HFFc6 (cell line): ENCODE results near the gene ARHGAP26. TPM values are rescaled to one million over a fixed set of nuclear protein-coding genes. Genes with fewer than 3 reads are reported as not detected.

Experiments
- DNase-seq: peaks from one replicate; pipeline ENCODE4 v3.0.0-alpha.2; 2018
- H3K27ac Mint-ChIP-seq: 2 replicates; pipeline ENCODE4 v1.8.0; 2020; ENCODE audit warnings: mild to moderate bottlenecking, mixed read lengths
- H3K27me3 Mint-ChIP-seq: 2 replicates; pipeline ENCODE4 v1.8.0; 2021; ENCODE audit warnings: mild to moderate bottlenecking, moderate library complexity, mixed read lengths; ENCODE audit not compliant: insufficient read depth
- H3K36me3 Mint-ChIP-seq: 2 replicates; pipeline ENCODE4 v1.8.0; 2021; ENCODE audit warnings: low read depth, mixed read lengths
- H3K4me1 Mint-ChIP-seq: 2 replicates; pipeline ENCODE4 v1.8.0; 2020; ENCODE audit warnings: low read depth, mixed read lengths
- H3K4me3 Mint-ChIP-seq: 2 replicates; pipeline ENCODE4 v1.8.0; 2020; ENCODE audit warnings: mild to moderate bottlenecking, moderate library complexity, mixed read lengths
- H3K9me3 Mint-ChIP-seq: 2 replicates; pipeline ENCODE4 v1.8.0; 2020; ENCODE audit warnings: mild to moderate bottlenecking, mixed read lengths
- CTCF ChIP-seq: fragments of 200-600 bp; sonication (generic); IDR thresholded peaks from 2 replicates; pipeline ENCODE4 v1.5.0; 2021; ENCODE audit warnings: antibody characterized with exemption, mild to moderate bottlenecking
- total RNA-seq, 6 experiments: library from RNA; stranded (reverse); fragmentation: NEBNext Ultra II Directional; extraction: Animal tissue kit (Norgen Biotek cat#: 25700); gene quantifications; 2 replicates in 1 of 6; 3 replicates in 5 of 6; pipeline ENCODE4 v1.2.3, GENCODE V29; 2021

ARHGAP26 gene
- total RNA-seq, 6 experiments from 2014 or later, result 2.3 to 3.6 (median 3.1) TPM

GRCh38 chr5:143041461-143041860, 271.3 kb downstream of the ARHGAP26 start:
- Mint-ChIP-seq H3K36me3 (peaks cover 2% of the 10 kb centered on the region; the same call in 1 of the 2 replicates), H3K9me3 (peaks cover under 1% of the 10 kb centered on the region; the same call in 1 of the 2 replicates), H3K27ac (no peak overlapping the region), H3K4me3 (no peak overlapping the region), H3K4me1 (peaks cover 14% of the 10 kb centered on the region), H3K27me3 (0 out of 2 replicates have a peak, but pooled peaks cover 1% of the 10 kb centered on the region)
- TF ChIP-seq CTCF, result no peak
- no peak for DNase-seq

GRCh38 chr5:143041972-143042770, 272.0 kb downstream of the ARHGAP26 start:
- Mint-ChIP-seq H3K27me3 (no peaks in the 10 kb centered on the region), H3K27ac (no peak overlapping the region), H3K36me3 (no peaks in the 10 kb centered on the region), H3K9me3 (no peaks in the 10 kb centered on the region), H3K4me3 (no peak overlapping the region), H3K4me1 (peaks cover 19% of the 10 kb centered on the region)
- no peak for DNase-seq
- TF ChIP-seq CTCF, result no peak

DNA sequence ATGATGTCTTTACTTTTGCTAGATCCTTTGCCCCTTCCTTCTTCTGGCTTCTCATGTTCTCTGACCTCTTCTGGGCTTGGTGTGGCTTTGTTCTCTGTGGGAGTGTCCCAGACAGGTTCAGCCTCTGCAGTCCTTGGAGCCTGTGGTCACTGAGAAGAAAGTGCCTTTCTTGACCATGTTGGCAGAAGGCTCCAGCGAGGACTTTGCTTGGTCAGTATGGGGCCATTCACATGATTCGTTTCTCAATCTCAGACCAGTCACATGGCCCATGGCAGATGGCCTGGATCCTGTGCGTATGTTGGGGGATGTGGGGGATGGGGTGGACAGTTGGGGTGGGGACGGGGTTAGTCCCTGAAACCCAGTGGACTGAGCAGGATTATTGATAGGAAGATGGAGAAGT, 274.1 kb downstream of the ARHGAP26 start:
- Mint-ChIP-seq H3K9me3 (no peaks in the 10 kb centered on the region), H3K27ac (no peak overlapping the region)

GRCh38 chr5:143045062-143045461, 274.9 kb downstream of the ARHGAP26 start:
- Mint-ChIP-seq H3K36me3 (no peaks in the 10 kb centered on the region), H3K27ac (no peak overlapping the region), H3K27me3 (no peaks in the 10 kb centered on the region), H3K4me3 (no peak overlapping the region), H3K9me3 (no peaks in the 10 kb centered on the region), H3K4me1 (peaks cover 20% of the 10 kb centered on the region)
- TF ChIP-seq CTCF, result no peak
- no peak for DNase-seq

More for the DNA sequence above, 274.1 kb downstream of the ARHGAP26 start:
- TF ChIP-seq CTCF, result no peak
- Mint-ChIP-seq H3K27me3 (no peaks in the 10 kb centered on the region), H3K36me3 (no peaks in the 10 kb centered on the region), H3K4me1 (peaks cover 20% of the 10 kb centered on the region), H3K4me3 (no peak overlapping the region)
- DNase-seq, result no peak

DNA sequence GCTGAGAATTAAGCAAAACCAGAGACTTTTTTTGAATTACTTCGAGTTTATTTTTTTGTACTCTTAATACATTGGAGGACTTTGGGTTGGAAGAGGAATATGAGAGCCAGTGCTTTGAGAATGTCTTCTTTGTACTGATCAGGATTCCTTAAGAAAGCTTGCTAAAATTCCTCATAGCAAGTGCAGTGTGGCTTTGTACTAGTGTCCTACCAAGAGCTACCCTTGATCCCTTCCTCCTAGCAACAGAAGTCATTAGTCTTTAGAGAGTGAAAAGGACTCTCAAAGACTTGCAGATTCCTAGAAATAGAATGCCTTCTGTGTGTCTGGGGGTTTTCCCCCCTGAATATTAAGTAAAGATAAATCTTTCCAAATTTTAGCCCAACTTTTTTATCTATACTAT, 276.1 kb downstream of the ARHGAP26 start:
- Mint-ChIP-seq H3K4me3 (no peak overlapping the region), H3K4me1 (peaks cover 29% of the 10 kb centered on the region)

More for the DNA sequence above, 276.1 kb downstream of the ARHGAP26 start:
- no peak for TF ChIP-seq CTCF
- Mint-ChIP-seq H3K36me3 (no peaks in the 10 kb centered on the region), H3K27me3 (no peaks in the 10 kb centered on the region), H3K9me3 (no peaks in the 10 kb centered on the region), H3K27ac (no peak overlapping the region)
- DNase-seq, result no peak
